GM12875 (cell line): ENCODE results near the gene SCN3B.

Experiments used
- H3K4me3 ChIP-seq: one replicate; pipeline ENCODE4 v1.5.1; 2011; ENCODE audit warnings: low read depth, low read length, control low read depth
- CTCF ChIP-seq: IDR thresholded peaks from 2 replicates; pipeline ENCODE4 v1.5.1; 2011; ENCODE audit warnings: low read depth, mild to moderate bottlenecking, control low read depth, inconsistent platforms, low read length, moderate library complexity, borderline replicate concordance; ENCODE audit not compliant: insufficient read depth

Gene SCN3B

DNA sequence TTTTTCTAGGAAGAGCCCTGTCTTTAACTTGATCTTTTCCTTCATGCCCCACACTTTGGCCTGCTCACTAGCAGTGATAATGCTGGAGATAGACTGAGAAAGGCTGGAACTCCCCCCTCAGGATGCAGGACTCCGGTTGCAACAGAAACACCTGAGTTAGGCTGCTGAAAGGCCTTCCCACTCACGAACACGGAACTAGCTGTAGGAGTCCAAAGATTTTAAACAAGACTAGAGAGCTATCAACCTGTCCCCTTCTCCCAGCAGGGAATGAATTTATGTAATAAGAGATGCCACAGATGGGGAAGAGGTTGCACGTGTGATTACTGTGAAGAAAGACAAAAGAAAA lies 13.0 kb downstream of the SCN3B start:
- no peak overlapping the region for H3K4me3 ChIP-seq
- TF ChIP-seq CTCF, result no peak

DNA sequence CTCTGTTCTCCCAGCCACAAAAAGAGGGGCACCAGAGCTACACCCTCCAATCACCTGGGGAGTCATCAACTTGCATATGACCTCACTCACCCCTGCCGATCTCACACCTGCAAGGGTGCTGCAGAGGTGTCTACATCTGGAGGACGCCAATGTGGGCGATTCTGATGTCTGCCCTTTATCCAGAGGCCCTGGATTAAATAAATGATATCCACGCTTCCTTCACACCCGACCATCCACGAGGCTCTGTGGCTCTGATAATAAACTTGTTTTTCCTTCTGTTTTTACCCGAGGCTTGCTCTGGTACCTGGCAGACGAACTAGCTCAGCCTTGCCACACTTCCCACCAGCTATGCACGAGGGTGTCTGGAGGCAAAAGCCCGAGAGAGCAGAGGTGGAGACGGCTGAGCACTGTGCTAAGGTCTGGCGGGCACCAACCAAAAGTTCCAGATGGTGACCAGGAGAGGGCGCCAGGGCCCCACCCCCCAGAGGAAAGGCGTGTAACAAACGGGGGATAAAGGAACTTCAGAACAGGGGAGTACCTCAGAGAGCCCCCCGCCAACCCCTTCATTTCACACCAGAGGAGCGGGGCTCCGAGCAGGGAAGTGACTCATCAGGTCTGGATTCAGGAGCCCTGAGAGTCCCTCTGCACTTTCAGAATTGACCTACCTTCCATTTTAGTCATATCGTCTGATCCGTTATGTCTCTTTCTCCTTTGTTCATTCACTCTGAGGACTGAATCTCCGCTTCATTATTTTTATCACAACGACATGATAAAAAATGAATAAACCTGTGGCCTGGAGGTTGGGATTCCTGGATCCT lies 13.5 kb downstream of the SCN3B start:
- TF ChIP-seq CTCF, result peak; percentile 85
- H3K4me3 ChIP-seq, result no peak overlapping the region

- no peak overlapping the region for H3K4me3 ChIP-seq
- no peak for TF ChIP-seq CTCF
These were observed 14.4 kb downstream of the SCN3B start for GRCh38 chr11:123640029-123640428.

DNA sequence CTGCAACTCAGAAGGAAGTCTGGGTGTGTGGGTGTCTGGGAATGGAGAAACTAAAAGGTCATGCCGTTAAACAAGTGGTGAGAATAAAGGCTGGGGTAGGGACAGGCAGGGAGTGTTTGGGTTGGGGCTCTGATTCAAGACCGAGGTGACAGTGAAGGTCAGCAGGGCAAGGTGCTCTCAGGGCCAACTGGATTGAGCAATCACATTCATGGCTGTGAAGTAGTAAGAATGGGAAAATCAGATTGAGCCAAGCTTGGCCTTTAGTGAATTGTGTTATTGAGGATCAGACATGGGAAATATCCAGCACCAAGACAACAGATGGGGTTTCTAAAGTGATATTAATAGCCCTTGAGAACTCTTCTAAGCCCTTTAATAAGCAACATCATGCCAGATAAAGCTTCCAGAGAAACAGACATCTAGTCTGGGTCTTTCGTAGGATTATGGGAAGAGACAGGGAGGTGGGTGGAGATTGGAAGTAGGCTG lies 24.3 kb downstream of the SCN3B start:
- no peak for TF ChIP-seq CTCF
- H3K4me3 ChIP-seq, result no peak overlapping the region

- no peak for TF ChIP-seq CTCF
- no peak overlapping the region for H3K4me3 ChIP-seq
These were observed 25.3 kb downstream of the SCN3B start for GRCh38 chr11:123628936-123629683.

DNA sequence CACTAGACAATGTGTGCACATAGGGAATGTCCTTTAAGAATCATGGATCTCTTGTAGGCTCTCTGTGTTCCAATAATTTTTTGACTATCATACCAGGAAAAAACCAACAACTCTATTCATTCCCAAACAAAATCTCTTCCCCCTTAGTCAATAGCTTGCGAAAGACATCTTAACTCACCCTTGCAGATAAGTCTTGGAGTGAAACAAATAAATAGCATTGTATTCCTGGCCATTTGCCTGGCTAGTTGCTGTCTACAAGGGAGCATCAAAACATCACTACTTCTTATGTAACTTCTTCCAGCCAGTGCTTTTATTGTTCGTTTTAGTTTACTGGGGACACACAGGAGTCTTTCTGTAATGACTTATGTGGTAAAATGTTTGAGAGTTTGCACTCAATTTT lies 29.4 kb downstream of the SCN3B start:
- no peak overlapping the region for H3K4me3 ChIP-seq
- no peak for TF ChIP-seq CTCF
